GM12878 (cell line): ENCODE data around the gene SPTA1. TPM values are rescaled to one million over a fixed set of nuclear protein-coding genes. Genes with fewer than 3 reads are reported as not detected.

ENCODE experiments used
- ATAC-seq: fragments of 200-7000 bp; cut with Tn5 transposase; 3 replicates; pipeline ENCODE4 v1.9.1; 2020; ENCODE audit warnings: mild to moderate bottlenecking, moderate library complexity
- BruUV-seq: library from RNA; stranded (reverse); fragments of 400-500 nt; replicated peaks from 2 replicates; lab custom pipeline; 2021; lab: Mats Ljungman, UMichigan
- CTCF ChIA-PET: fragments of 300-600 bp; sonication (Branson Sonifier 250); formaldehyde crosslinking; extraction: SDS; loops from one replicate; lab custom pipeline; 2021; ENCODE audit warnings: inconsistent platforms; lab: Yijun Ruan, JAX
- POLR2A ChIA-PET: fragments of 350-600 bp; formaldehyde crosslinking; extraction: SDS; loops from one replicate; lab custom pipeline; 2021; ENCODE audit warnings: inconsistent platforms; lab: Charles Lee
- RAD21 ChIA-PET: fragments of 300-600 bp; sonication (Branson Sonifier 250); formaldehyde crosslinking; loops from one replicate; lab custom pipeline; 2023; ENCODE audit warnings: antibody characterized with exemption; ENCODE audit not compliant: unreplicated experiment; lab: Charles Lee
- SMC1A ChIA-PET: fragments of 300-600 bp; sonication (Branson Sonifier 250); formaldehyde crosslinking; loops from one replicate; lab custom pipeline; 2023; ENCODE audit not compliant: unreplicated experiment, uncharacterized antibody; lab: Charles Lee
- DNase-seq: peaks from one replicate; pipeline ENCODE4 v3.0.0-alpha.2; 2011; ENCODE audit warnings: low read depth, low spot score
- FAIRE-seq: peaks from 3 replicates; lab custom pipeline; 2011; peaks lifted over from hg19 to GRCh38; lab: Jason Lieb, UNC
- H2AFZ ChIP-seq: 2 replicates; pipeline ENCODE4 v1.6.0; 2011; ENCODE audit warnings: low read depth, low read length, control low read depth; ENCODE audit not compliant: control insufficient read depth
- H3K27ac ChIP-seq: 2 replicates; pipeline ENCODE4 v1.5.1; 2011; ENCODE audit warnings: control low read depth; ENCODE audit not compliant: control insufficient read depth, insufficient read depth
- H3K27me3 ChIP-seq, 2 experiments: replicated peaks in 1 of 2; 2 replicates each; pipeline versions ENCODE4 v1.6.0 to v1.6.1; 2011; ENCODE audit warnings: low read length in 1 of 2; ENCODE audit not compliant: control insufficient read depth in 2 of 2, insufficient read depth in 2 of 2
- H3K36me3 ChIP-seq, 2 experiments: 2 replicates each; pipeline ENCODE4 v1.5.1; 2011; ENCODE audit warnings: low read length in 1 of 2; ENCODE audit not compliant: control insufficient read depth in 2 of 2, insufficient read depth in 2 of 2
- H3K4me1 ChIP-seq: 2 replicates; pipeline ENCODE4 v1.6.1; 2011; ENCODE audit warnings: mild to moderate bottlenecking, low read length, moderate library complexity, mixed read lengths; ENCODE audit not compliant: control insufficient read depth, insufficient read depth
- H3K4me2 ChIP-seq: 2 replicates; pipeline ENCODE4 v1.6.0; 2011; ENCODE audit warnings: control low read depth; ENCODE audit not compliant: control insufficient read depth, insufficient read depth
- H3K4me3 ChIP-seq: fragments of 200-600 bp; sonication (generic); 2 replicates; pipeline ENCODE4 v1.5.1; 2016
- H3K79me2 ChIP-seq: 2 replicates; pipeline ENCODE4 v1.6.0; 2011; ENCODE audit warnings: low read length; ENCODE audit not compliant: control insufficient read depth, insufficient read depth
- H3K9ac ChIP-seq: 2 replicates; pipeline ENCODE4 v1.8.0; 2011; ENCODE audit warnings: low read length, control low read depth, mixed read lengths; ENCODE audit not compliant: control insufficient read depth, insufficient read depth
- H3K9me3 ChIP-seq: replicated peaks from 3 replicates; pipeline ENCODE4 v1.5.1; 2011; ENCODE audit warnings: mild to moderate bottlenecking, low read length; ENCODE audit not compliant: control insufficient read depth, insufficient read depth
- H4K20me1 ChIP-seq: 2 replicates; pipeline ENCODE4 v1.6.0; 2011; ENCODE audit not compliant: control insufficient read depth, insufficient read depth
- ASH2L ChIP-seq: fragments of 300-600, 200-600 bp; sonication (generic); IDR thresholded peaks from 2 replicates; pipeline ENCODE4 v1.6.1; 2017; ENCODE audit warnings: low read depth, mild to moderate bottlenecking, borderline replicate concordance
- BACH1 ChIP-seq: fragments of 450-650 bp; IDR thresholded peaks from 2 replicates; pipeline ENCODE4 v1.6.1; 2017; ENCODE audit warnings: mild to moderate bottlenecking, borderline replicate concordance
- FOXM1 ChIP-seq: IDR thresholded peaks from 2 replicates; pipeline ENCODE4 v1.6.1; 2012; ENCODE audit warnings: low read depth, mild to moderate bottlenecking, inconsistent platforms, low read length, moderate library complexity
- GABPA ChIP-seq: IDR thresholded peaks from 2 replicates; pipeline ENCODE4 v1.6.1; 2014; ENCODE audit warnings: antibody characterized with exemption, low read depth, mild to moderate bottlenecking, inconsistent platforms
- KAT2A ChIP-seq: conservative IDR thresholded peaks from 2 replicates; pipeline ENCODE4 v1.6.1; 2011; ENCODE audit warnings: low read depth, low read length; ENCODE audit not compliant: control insufficient read depth
- MTA2 ChIP-seq: fragments of 450-650 bp; IDR thresholded peaks from 2 replicates; pipeline ENCODE4 v1.6.1; 2016; ENCODE audit warnings: low read depth, mild to moderate bottlenecking, moderate library complexity
- NFYA ChIP-seq: IDR thresholded peaks from 2 replicates; pipeline ENCODE4 v1.6.1; 2011; ENCODE audit warnings: low read depth, mild to moderate bottlenecking, low read length, improper control_type of control experiment, borderline replicate concordance
- RAD21 ChIP-seq: IDR thresholded peaks from 2 replicates; pipeline ENCODE4 v1.6.1; 2011; ENCODE audit warnings: mild to moderate bottlenecking, low read depth, low read length, moderate library complexity; ENCODE audit not compliant: insufficient read depth
- RBBP5 ChIP-seq: fragments of 200-600 bp; sonication (generic); conservative IDR thresholded peaks from 2 replicates; pipeline ENCODE4 v1.6.1; 2016
- RFX5 ChIP-seq: IDR thresholded peaks from 2 replicates; pipeline ENCODE4 v1.6.1; 2011; ENCODE audit warnings: low read depth, low read length, improper control_type of control experiment
- SIX5 ChIP-seq: IDR thresholded peaks from 2 replicates; pipeline ENCODE4 v1.6.1; 2011; ENCODE audit warnings: mild to moderate bottlenecking, low read depth, low read length, moderate library complexity; ENCODE audit not compliant: severe bottlenecking
- ZNF687 ChIP-seq: fragments of 450-650 bp; IDR thresholded peaks from 2 replicates; pipeline ENCODE4 v1.6.1; 2017; ENCODE audit warnings: mild to moderate bottlenecking, moderate library complexity
- ZZZ3 ChIP-seq: IDR thresholded peaks from 2 replicates; pipeline ENCODE4 v1.6.1; 2011; ENCODE audit warnings: low read depth; ENCODE audit not compliant: control insufficient read depth, insufficient read length
- WGBS: methylation state at CpG from one replicate; pipeline ENCODE4 v1.1.6; 2016; ENCODE audit warnings: low lambda C conversion rate; ENCODE audit not compliant: insufficient replicate concordance, insufficient coverage; ENCODE audit errors: missing lambda C conversion rate; 5-methylcytosine and 5-hydroxymethylcytosine counted together
- in situ Hi-C: fragments of 300-500 bp; cut with MboI; formaldehyde crosslinking; loops from 9 replicates; pipeline ENCODE4 v1.14.3; 2018; ENCODE audit warnings: mixed read lengths
- intact Hi-C: fragments of 100-400 bp; cut with micrococcal nuclease; formaldehyde crosslinking; loops from one replicate; pipeline ENCODE4 v1.14.2; 2022; ENCODE audit not compliant: unreplicated experiment
- polyA plus RNA-seq, 11 experiments: library from polyadenylated mRNA; depleted of rRNA in 4 of 11; unstranded in 6 of 11; stranded (reverse) in 5 of 11; fragments of >200 nt; fragmentation: Nextera tagmentation in 4 of 11; fragmentation: Illumina TruSeq in 1 of 11; extraction: Ambion mirVana in 4 of 11; extraction: Trizol in 1 of 11; gene quantifications; 1 replicate in 1 of 11; 2 replicates in 10 of 11; pipeline versions ENCODE4 v1.2.1 to v1.2.3, GENCODE V29; 2011 to 2016; ENCODE audit warnings: inconsistent platforms in 2 of 11, missing spikeins in 2 of 11, low read depth in 1 of 11
- total RNA-seq, 4 experiments: library from RNA; depleted of rRNA in 3 of 4; stranded (reverse); fragments of >200 nt in 3 of 4; fragmentation: Illumina TruSeq in 1 of 4; extraction: Trizol in 1 of 4; gene quantifications; 2 replicates each; pipeline versions ENCODE4 v1.2.1 to v1.2.3, GENCODE V29; 2013 to 2021
- TF ChIP-seq, protein P1 (sequence below): fragments of 450-650 bp; formaldehyde crosslinking; IDR thresholded peaks from 2 replicates; pipeline ENCODE4 v1.4.0; 2020; ENCODE audit warnings: mild to moderate bottlenecking, moderate library complexity

The SPTA1 gene
- total and polyA plus RNA-seq, 10 of the 15 experiments (the other 5 are each of a cell fraction or from before 2014, with no cell fraction given), result under 0.01 to 0.21 (median 0.12) TPM; not detected in 5

GRCh38 chr1:158675563-158676323 lies 10.8 kb downstream of the SPTA1 start:
- FAIRE-seq, result no peak
- H3K27me3 ChIP-seq, result no peaks in the 10 kb centered on the region
- WGBS, result 48% methylated on average over 4 of the region's 4 CpGs

More at GRCh38 chr1:158675563-158676323, 10.8 kb downstream of the SPTA1 start:
- no peak for DNase-seq
- H3K79me2 ChIP-seq, result no peaks in the 10 kb centered on the region
- CTCF ChIA-PET, result no interaction called here
- H3K9ac ChIP-seq, result no peak overlapping the region
- no peak overlapping the region for H2AFZ ChIP-seq
- intact Hi-C loops, result no loop called here
- RAD21 ChIA-PET, result no interaction called here
- no peak overlapping the region for H3K4me3 ChIP-seq
- POLR2A ChIA-PET, result no interaction called here
- SMC1A ChIA-PET, result no interaction called here
- no peak overlapping the region for H3K4me2 ChIP-seq
- no peaks in the 10 kb centered on the region for H4K20me1 ChIP-seq
- ATAC-seq, result no peak
- no peak for TF ChIP-seq ZNF687
- TF ChIP-seq MTA2, result no peak
- TF ChIP-seq SIX5, result no peak
- TF ChIP-seq FOXM1, result no peak
- TF ChIP-seq RBBP5, result no peak
- no peak for TF ChIP-seq NFYA
- no peak for TF ChIP-seq ZZZ3
- TF ChIP-seq, protein P1, sequence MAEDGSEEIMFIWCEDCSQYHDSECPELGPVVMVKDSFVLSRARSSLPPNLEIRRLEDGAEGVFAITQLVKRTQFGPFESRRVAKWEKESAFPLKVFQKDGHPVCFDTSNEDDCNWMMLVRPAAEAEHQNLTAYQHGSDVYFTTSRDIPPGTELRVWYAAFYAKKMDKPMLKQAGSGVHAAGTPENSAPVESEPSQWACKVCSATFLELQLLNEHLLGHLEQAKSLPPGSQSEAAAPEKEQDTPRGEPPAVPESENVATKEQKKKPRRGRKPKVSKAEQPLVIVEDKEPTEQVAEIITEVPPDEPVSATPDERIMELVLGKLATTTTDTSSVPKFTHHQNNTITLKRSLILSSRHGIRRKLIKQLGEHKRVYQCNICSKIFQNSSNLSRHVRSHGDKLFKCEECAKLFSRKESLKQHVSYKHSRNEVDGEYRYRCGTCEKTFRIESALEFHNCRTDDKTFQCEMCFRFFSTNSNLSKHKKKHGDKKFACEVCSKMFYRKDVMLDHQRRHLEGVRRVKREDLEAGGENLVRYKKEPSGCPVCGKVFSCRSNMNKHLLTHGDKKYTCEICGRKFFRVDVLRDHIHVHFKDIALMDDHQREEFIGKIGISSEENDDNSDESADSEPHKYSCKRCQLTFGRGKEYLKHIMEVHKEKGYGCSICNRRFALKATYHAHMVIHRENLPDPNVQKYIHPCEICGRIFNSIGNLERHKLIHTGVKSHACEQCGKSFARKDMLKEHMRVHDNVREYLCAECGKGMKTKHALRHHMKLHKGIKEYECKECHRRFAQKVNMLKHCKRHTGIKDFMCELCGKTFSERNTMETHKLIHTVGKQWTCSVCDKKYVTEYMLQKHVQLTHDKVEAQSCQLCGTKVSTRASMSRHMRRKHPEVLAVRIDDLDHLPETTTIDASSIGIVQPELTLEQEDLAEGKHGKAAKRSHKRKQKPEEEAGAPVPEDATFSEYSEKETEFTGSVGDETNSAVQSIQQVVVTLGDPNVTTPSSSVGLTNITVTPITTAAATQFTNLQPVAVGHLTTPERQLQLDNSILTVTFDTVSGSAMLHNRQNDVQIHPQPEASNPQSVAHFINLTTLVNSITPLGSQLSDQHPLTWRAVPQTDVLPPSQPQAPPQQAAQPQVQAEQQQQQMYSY (CRISPR knock-in tag), result no peak
- TF ChIP-seq RAD21, result no peak
- no peak for TF ChIP-seq KAT2A
- no peak for TF ChIP-seq BACH1
- TF ChIP-seq ASH2L, result no peak
- no peak for TF ChIP-seq RFX5
- no peak for TF ChIP-seq GABPA
- no TSS peak for BruUV-seq
- no peak overlapping the region for H3K27ac ChIP-seq
- H3K36me3 ChIP-seq, result no peaks in the 10 kb centered on the region
- in situ Hi-C loops, result no loop called here
- H3K4me1 ChIP-seq, result no peaks in the 10 kb centered on the region
- no peaks in the 10 kb centered on the region for H3K9me3 ChIP-seq
